Spleen (tissue), 7 donors: ENCODE measurements around the gene MYT1.

Experiments
- POLR2A ChIP-seq, 3 donors: fragments of 450-650 bp; IDR thresholded peaks; one replicate each; pipeline ENCODE4 v1.5.1; 2017; ENCODE audit warnings: antibody characterized with exemption in 3 of 3, mild to moderate bottlenecking in 1 of 3
- POLR2AphosphoS5 ChIP-seq, 3 donors: sonication (generic); formaldehyde crosslinking; IDR thresholded peaks; one replicate each; pipeline ENCODE4 v1.5.1; 2017; ENCODE audit warnings: antibody characterized with exemption in 3 of 3
- TF ChIP-seq, protein P1 (sequence below), 11 experiments: fragments of 200-600 bp in 7 of 11; fragments of 450-650 bp in 4 of 11; sonication (generic) in 4 of 11; IDR thresholded peaks in 8 of 11; conservative IDR thresholded peaks in 3 of 11; 1 replicate in 7 of 11; 2 replicates in 4 of 11; pipeline versions ENCODE4 v1.4.0 to v1.8.0; 2016 to 2021; ENCODE audit warnings: antibody characterized with exemption in 11 of 11, inconsistent platforms in 4 of 11, mild to moderate bottlenecking in 1 of 11
- donor health status: DM: no; HTN: no; CAD: no; lungs with moderate emphysema.
- donor health status: DM: no; HTN: no; CAD: no.
- donor health status: DM: no; HTN: no; CAD: no.

DNA sequence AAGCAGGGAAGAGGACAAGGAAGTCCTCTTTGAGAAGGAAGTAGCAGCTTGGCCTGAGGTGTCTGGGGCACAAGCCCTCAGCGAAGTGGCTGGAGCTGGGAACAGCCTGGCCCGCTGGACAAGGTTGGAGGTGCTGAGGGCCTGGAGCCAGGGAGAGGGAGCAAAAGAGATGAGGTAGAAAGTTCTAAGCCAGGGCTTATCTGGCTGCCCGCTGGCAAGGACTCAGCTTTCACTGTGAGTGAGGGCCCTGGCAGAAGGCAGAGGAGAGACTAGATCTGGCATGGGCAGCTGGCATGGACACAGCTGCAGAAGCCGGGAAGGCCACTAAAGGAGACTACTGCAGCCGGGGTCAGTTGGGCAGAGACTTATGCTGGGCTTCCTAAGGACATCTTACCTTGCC lies 69.5 kb downstream of the MYT1 start:
- TF ChIP-seq, protein P1, sequence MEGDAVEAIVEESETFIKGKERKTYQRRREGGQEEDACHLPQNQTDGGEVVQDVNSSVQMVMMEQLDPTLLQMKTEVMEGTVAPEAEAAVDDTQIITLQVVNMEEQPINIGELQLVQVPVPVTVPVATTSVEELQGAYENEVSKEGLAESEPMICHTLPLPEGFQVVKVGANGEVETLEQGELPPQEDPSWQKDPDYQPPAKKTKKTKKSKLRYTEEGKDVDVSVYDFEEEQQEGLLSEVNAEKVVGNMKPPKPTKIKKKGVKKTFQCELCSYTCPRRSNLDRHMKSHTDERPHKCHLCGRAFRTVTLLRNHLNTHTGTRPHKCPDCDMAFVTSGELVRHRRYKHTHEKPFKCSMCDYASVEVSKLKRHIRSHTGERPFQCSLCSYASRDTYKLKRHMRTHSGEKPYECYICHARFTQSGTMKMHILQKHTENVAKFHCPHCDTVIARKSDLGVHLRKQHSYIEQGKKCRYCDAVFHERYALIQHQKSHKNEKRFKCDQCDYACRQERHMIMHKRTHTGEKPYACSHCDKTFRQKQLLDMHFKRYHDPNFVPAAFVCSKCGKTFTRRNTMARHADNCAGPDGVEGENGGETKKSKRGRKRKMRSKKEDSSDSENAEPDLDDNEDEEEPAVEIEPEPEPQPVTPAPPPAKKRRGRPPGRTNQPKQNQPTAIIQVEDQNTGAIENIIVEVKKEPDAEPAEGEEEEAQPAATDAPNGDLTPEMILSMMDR (IDR thresholded peaks at IDR 0.05 in 8 of 11, conservative IDR thresholded peaks at IDR 0.05 in 3 of 11) = no peak
- TF ChIP-seq POLR2A (IDR thresholded peaks at IDR 0.05) (no peak), POLR2AphosphoS5 (IDR thresholded peaks at IDR 0.05) (no peak)
